HepG2 (cell line): ENCODE measurements around the gene PPM1E.

Experiments used
- AKNA ChIP-seq: sonication (generic); formaldehyde crosslinking; IDR thresholded peaks from 2 replicates; pipeline ENCODE4 v1.4.0; 2020; ENCODE audit warnings: missing genetic modification reagents, borderline replicate concordance
- ARID5B ChIP-seq: IDR thresholded peaks from 2 replicates; pipeline ENCODE4 v1.4.0; 2020; ENCODE audit warnings: mild to moderate bottlenecking, missing genetic modification reagents
- EP300 ChIP-seq, 3 experiments: sonication (generic) in 1 of 3; formaldehyde crosslinking in 1 of 3; IDR thresholded peaks; 2 replicates each; pipeline versions ENCODE4 v1.5.1 to v1.6.1; 2011 to 2020; ENCODE audit warnings: low read depth in 2 of 3, low read length in 2 of 3, borderline replicate concordance in 1 of 3, improper control_type of control experiment in 1 of 3, mild to moderate bottlenecking in 1 of 3, missing genetic modification reagents in 1 of 3, moderate library complexity in 1 of 3
- FOXK2 ChIP-seq: fragments of 450-650 bp; IDR thresholded peaks from 2 replicates; pipeline ENCODE4 v1.6.1; 2016
- NR2F2 ChIP-seq: IDR thresholded peaks from 2 replicates; pipeline ENCODE4 v1.6.1; 2012; ENCODE audit warnings: low read depth, inconsistent platforms, borderline replicate concordance
- PITX1 ChIP-seq: sonication (generic); formaldehyde crosslinking; IDR thresholded peaks from 2 replicates; pipeline ENCODE4 v1.5.1; 2020; ENCODE audit warnings: mild to moderate bottlenecking, missing genetic modification reagents
- SIN3A ChIP-seq: IDR thresholded peaks from 2 replicates; pipeline ENCODE4 v1.6.1; 2011; ENCODE audit warnings: low read depth, mild to moderate bottlenecking, control low read depth, low read length, borderline replicate concordance
- SKIL ChIP-seq: sonication (generic); formaldehyde crosslinking; IDR thresholded peaks from 2 replicates; pipeline ENCODE4 v1.8.0; 2022; ENCODE audit warnings: missing genetic modification reagents, mild to moderate bottlenecking, moderate library complexity, borderline replicate concordance
- TARDBP ChIP-seq: sonication (generic); formaldehyde crosslinking; IDR thresholded peaks from 2 replicates; pipeline ENCODE4 v1.8.0; 2022; ENCODE audit warnings: mild to moderate bottlenecking, missing genetic modification reagents
- ZNF274 ChIP-seq: sonication (generic); formaldehyde crosslinking; IDR thresholded peaks from 2 replicates; pipeline ENCODE4 v1.5.1; 2020; ENCODE audit warnings: mild to moderate bottlenecking, missing genetic modification reagents
- ZNF431 ChIP-seq: sonication (generic); formaldehyde crosslinking; IDR thresholded peaks from 2 replicates; pipeline ENCODE4 v1.9.0; 2022; ENCODE audit warnings: missing genetic modification reagents, low read depth, mild to moderate bottlenecking, borderline replicate concordance
- ZNF670 ChIP-seq: sonication (generic); formaldehyde crosslinking; IDR thresholded peaks from 2 replicates; pipeline ENCODE4 v1.8.0; 2022; ENCODE audit warnings: mild to moderate bottlenecking, missing genetic modification reagents, borderline replicate concordance
- ZNF770 ChIP-seq: sonication (generic); formaldehyde crosslinking; IDR thresholded peaks from 2 replicates; pipeline ENCODE4 v1.5.0; 2020; ENCODE audit warnings: mild to moderate bottlenecking, missing genetic modification reagents
- TF ChIP-seq, protein P1 (sequence below): sonication (generic); formaldehyde crosslinking; IDR thresholded peaks from 2 replicates; pipeline ENCODE4 v1.5.0; 2020; ENCODE audit warnings: mild to moderate bottlenecking, missing genetic modification reagents, moderate library complexity

- TF ChIP-seq NR2F2, result no peak
- no peak for TF ChIP-seq FOXK2
- no peak for TF ChIP-seq ZNF670 (CRISPR knock-in tag)
- no peak for TF ChIP-seq AKNA (CRISPR knock-in tag)
- no peak for TF ChIP-seq ZNF274
- TF ChIP-seq SIN3A, result no peak
- TF ChIP-seq, protein P1, sequence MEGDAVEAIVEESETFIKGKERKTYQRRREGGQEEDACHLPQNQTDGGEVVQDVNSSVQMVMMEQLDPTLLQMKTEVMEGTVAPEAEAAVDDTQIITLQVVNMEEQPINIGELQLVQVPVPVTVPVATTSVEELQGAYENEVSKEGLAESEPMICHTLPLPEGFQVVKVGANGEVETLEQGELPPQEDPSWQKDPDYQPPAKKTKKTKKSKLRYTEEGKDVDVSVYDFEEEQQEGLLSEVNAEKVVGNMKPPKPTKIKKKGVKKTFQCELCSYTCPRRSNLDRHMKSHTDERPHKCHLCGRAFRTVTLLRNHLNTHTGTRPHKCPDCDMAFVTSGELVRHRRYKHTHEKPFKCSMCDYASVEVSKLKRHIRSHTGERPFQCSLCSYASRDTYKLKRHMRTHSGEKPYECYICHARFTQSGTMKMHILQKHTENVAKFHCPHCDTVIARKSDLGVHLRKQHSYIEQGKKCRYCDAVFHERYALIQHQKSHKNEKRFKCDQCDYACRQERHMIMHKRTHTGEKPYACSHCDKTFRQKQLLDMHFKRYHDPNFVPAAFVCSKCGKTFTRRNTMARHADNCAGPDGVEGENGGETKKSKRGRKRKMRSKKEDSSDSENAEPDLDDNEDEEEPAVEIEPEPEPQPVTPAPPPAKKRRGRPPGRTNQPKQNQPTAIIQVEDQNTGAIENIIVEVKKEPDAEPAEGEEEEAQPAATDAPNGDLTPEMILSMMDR (CRISPR knock-in tag), result peak; percentile 68
- TF ChIP-seq TARDBP (CRISPR knock-in tag), result no peak
- no peak for TF ChIP-seq ZNF431 (CRISPR knock-in tag)
- TF ChIP-seq ARID5B (CRISPR knock-in tag), result no peak
- no peak for TF ChIP-seq PITX1 (CRISPR knock-in tag)
- TF ChIP-seq EP300 (IDR thresholded peaks at IDR 0.05; ENCODE audit: low read depth in 2 of 2, low read length in 2 of 2), result no peak
- no peak for TF ChIP-seq EP300 (CRISPR knock-in tag; IDR thresholded peaks at IDR 0.05; ENCODE audit: borderline replicate concordance)
- no peak for TF ChIP-seq SKIL (CRISPR knock-in tag)
- TF ChIP-seq ZNF770 (CRISPR knock-in tag), result no peak
These were observed 44.6 kb upstream of the PPM1E start for GRCh38 chr17:58710948-58711552.
